Mesendoderm (in vitro differentiated cells): Measurements from ENCODE around the gene NBPF3.

ENCODE experiments used
- DNase-seq: peaks from one replicate; pipeline ENCODE4 v3.0.0; 2013
- H2AK5ac ChIP-seq: 2 replicates; pipeline ENCODE4 v1.6.1; 2013; ENCODE audit warnings: low read length, inconsistent platforms
- H2BK120ac ChIP-seq: 2 replicates; pipeline ENCODE4 v1.6.1; 2013; ENCODE audit warnings: low read depth, mild to moderate bottlenecking, low read length, moderate library complexity, mixed read lengths
- H2BK15ac ChIP-seq: replicated peaks from 2 replicates; pipeline ENCODE4 v1.6.1; 2013; ENCODE audit warnings: low read depth, mild to moderate bottlenecking, moderate library complexity
- H2BK5ac ChIP-seq: 2 replicates; pipeline ENCODE4 v1.6.1; 2013; ENCODE audit warnings: low read length, inconsistent platforms
- H3K18ac ChIP-seq: 2 replicates; pipeline ENCODE4 v1.6.1; 2013; ENCODE audit warnings: mild to moderate bottlenecking, low read length, mixed read lengths
- H3K23ac ChIP-seq: one replicate; pipeline ENCODE4 v1.6.1; 2013; ENCODE audit warnings: low read length
- H3K27ac ChIP-seq: 2 replicates; pipeline ENCODE4 v1.5.1; 2013; ENCODE audit warnings: low read depth, mild to moderate bottlenecking, inconsistent platforms, low read length, moderate library complexity
- H3K27me3 ChIP-seq: 2 replicates; pipeline ENCODE4 v1.6.1; 2013; ENCODE audit warnings: low read length, control low read depth, mild to moderate bottlenecking, inconsistent platforms; ENCODE audit not compliant: insufficient read depth, poor library complexity
- H3K36me3 ChIP-seq: 2 replicates; pipeline ENCODE4 v1.6.1; 2013; ENCODE audit warnings: low read length, inconsistent platforms; ENCODE audit not compliant: control insufficient read depth, insufficient read depth
- H3K4ac ChIP-seq: one replicate; pipeline ENCODE4 v1.6.1; 2013; ENCODE audit warnings: low read depth, mild to moderate bottlenecking, low read length, moderate library complexity
- H3K4me1 ChIP-seq: 2 replicates; pipeline ENCODE4 v1.6.1; 2013; ENCODE audit warnings: low read depth, low read length, inconsistent platforms; ENCODE audit not compliant: control insufficient read depth
- H3K4me2 ChIP-seq: 2 replicates; pipeline ENCODE4 v1.6.1; 2013; ENCODE audit warnings: low read length
- H3K4me3 ChIP-seq: 2 replicates; pipeline ENCODE4 v1.5.1; 2013; ENCODE audit warnings: mild to moderate bottlenecking, low read length
- H3K56ac ChIP-seq: one replicate; pipeline ENCODE4 v1.6.1; 2013; ENCODE audit warnings: low read length
- H3K79me1 ChIP-seq: 2 replicates; pipeline ENCODE4 v1.6.1; 2013; ENCODE audit warnings: low read length, inconsistent platforms
- H3K79me2 ChIP-seq: 2 replicates; pipeline ENCODE4 v1.6.1; 2013; ENCODE audit warnings: mild to moderate bottlenecking, low read length; ENCODE audit not compliant: control insufficient read depth, insufficient read depth
- H3K9ac ChIP-seq: 2 replicates; pipeline ENCODE4 v1.6.1; 2013; ENCODE audit warnings: low read length, inconsistent platforms
- H4K5ac ChIP-seq: one replicate; pipeline ENCODE4 v1.6.1; 2013; ENCODE audit warnings: low read length
- H4K8ac ChIP-seq: one replicate; pipeline ENCODE4 v1.6.1; 2013; ENCODE audit warnings: low read depth, mild to moderate bottlenecking, control low read depth, low read length, moderate library complexity
- WGBS: extraction: QIAGEN DNeasy Blood & Tissue Kit; methylation state at CpG from one replicate; pipeline ENCODE4 v1.1.7; 2013; ENCODE audit warnings: low lambda C conversion rate, missing lambda C conversion rate; ENCODE audit not compliant: insufficient coverage; ENCODE audit errors: extremely low coverage; 5-methylcytosine and 5-hydroxymethylcytosine counted together

Gene NBPF3

DNA sequence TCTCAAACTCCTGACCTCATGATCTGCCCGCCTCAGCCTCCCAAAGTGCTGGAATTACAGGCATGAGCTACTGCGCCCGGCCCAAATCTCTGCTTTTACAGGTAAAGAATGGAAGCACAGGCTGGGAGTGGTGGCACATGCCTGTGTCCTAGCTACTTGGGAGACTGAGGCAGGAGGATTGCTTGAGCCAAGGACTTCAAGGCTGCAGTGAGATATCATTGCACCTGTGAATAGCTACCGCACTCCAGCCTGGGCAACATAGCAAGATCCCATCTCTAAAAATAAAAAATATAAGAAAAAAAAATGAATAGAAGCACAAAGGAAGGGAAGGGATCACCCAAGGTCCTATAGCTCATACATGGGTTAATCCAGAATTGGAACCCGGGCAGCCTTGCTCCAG is 84.3 kb downstream of the NBPF3 start:
- Histone ChIP-seq H3K4me1 (no peaks in the 10 kb centered on the region), H2BK120ac (no peak overlapping the region), H3K79me1 (peaks cover 8% of the 10 kb centered on the region), H3K23ac (no peak overlapping the region), H3K79me2 (peaks cover 2% of the 10 kb centered on the region), H3K4me2 (no peak overlapping the region), H4K5ac (no peak overlapping the region), H4K8ac (no peak overlapping the region), H2BK15ac (no peak overlapping the region), H3K27me3 (no peaks in the 10 kb centered on the region), H3K56ac (no peak overlapping the region), H3K4ac (no peak overlapping the region), H2BK5ac (no peak overlapping the region), H3K27ac (no peak overlapping the region), H3K4me3 (no peak overlapping the region), H3K36me3 (no peaks in the 10 kb centered on the region), H3K18ac (no peak overlapping the region), H3K9ac (no peak overlapping the region), H2AK5ac (no peak overlapping the region)
- WGBS = no CpG with 5 or more reads among the region's 5 CpGs
- DNase-seq = no peak

GRCh38 chr1:21524686-21525339 is 84.9 kb downstream of the NBPF3 start:
- H3K18ac ChIP-seq = no peak overlapping the region
- no peak overlapping the region for H2AK5ac ChIP-seq
- H3K36me3 ChIP-seq = no peaks in the 10 kb centered on the region
- H3K27me3 ChIP-seq = no peaks in the 10 kb centered on the region
- H3K23ac ChIP-seq = no peak overlapping the region
- H4K8ac ChIP-seq = no peak overlapping the region
- no peak for DNase-seq
- H2BK5ac ChIP-seq = no peak overlapping the region
- H2BK15ac ChIP-seq = no peak overlapping the region
- no CpG with 5 or more reads among the region's 14 CpGs for WGBS
- no peak overlapping the region for H3K4me3 ChIP-seq
- H3K9ac ChIP-seq = no peak overlapping the region
- H3K56ac ChIP-seq = no peak overlapping the region
- H3K27ac ChIP-seq = no peak overlapping the region
- H3K79me2 ChIP-seq = peaks cover 2% of the 10 kb centered on the region
- no peak overlapping the region for H3K4ac ChIP-seq
- H3K4me2 ChIP-seq = no peak overlapping the region
- H4K5ac ChIP-seq = no peak overlapping the region
- H3K79me1 ChIP-seq = peaks cover 6% of the 10 kb centered on the region
- no peaks in the 10 kb centered on the region for H3K4me1 ChIP-seq
- H2BK120ac ChIP-seq = no peak overlapping the region

- Histone ChIP-seq H2BK5ac (no peak overlapping the region), H3K79me1 (peaks cover 6% of the 10 kb centered on the region), H4K5ac (no peak overlapping the region), H3K4ac (no peak overlapping the region), H3K79me2 (peaks cover 2% of the 10 kb centered on the region), H3K23ac (no peak overlapping the region), H3K27ac (no peak overlapping the region), H3K36me3 (no peaks in the 10 kb centered on the region), H3K4me1 (peaks cover 2% of the 10 kb centered on the region), H3K18ac (no peak overlapping the region), H3K56ac (no peak overlapping the region), H2AK5ac (no peak overlapping the region), H3K4me2 (no peak overlapping the region), H3K27me3 (no peaks in the 10 kb centered on the region), H2BK15ac (no peak overlapping the region), H3K4me3 (no peak overlapping the region), H3K9ac (no peak overlapping the region), H4K8ac (no peak overlapping the region), H2BK120ac (no peak overlapping the region)
- no CpG with 5 or more reads among the region's 7 CpGs for WGBS
- no peak for DNase-seq
Observed at GRCh38 chr1:21525340-21525717, 85.4 kb downstream of the NBPF3 start.

DNA sequence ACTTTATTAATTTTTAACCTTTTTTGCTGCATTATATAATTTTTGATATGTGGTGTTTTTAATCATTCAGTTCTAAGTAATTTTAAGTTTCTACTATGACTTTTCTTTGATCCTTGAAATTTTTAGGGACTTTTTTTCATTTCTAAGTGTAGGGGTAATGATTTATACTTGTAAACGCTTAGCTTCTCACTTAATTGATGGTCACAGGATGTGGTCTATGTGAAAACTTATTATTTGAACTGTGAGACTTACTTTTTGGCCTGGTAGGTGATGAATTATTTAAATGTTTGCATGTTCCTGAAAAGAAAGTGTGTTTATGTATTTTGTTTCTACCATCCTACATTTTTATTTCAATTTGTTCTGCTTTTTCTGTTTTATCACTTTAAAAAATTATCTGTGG is 86.5 kb downstream of the NBPF3 start:
- peaks cover 4% of the 10 kb centered on the region for H3K4me1 ChIP-seq
- H4K5ac ChIP-seq = no peak overlapping the region
- no peak overlapping the region for H2BK15ac ChIP-seq
- H3K27me3 ChIP-seq = no peaks in the 10 kb centered on the region
- no peak overlapping the region for H2BK5ac ChIP-seq
- H3K23ac ChIP-seq = no peak overlapping the region
- WGBS = no CpG with 5 or more reads among the region's 1 CpG
- no peak for DNase-seq
- H3K9ac ChIP-seq = no peak overlapping the region
- peaks cover 6% of the 10 kb centered on the region for H3K79me1 ChIP-seq
- H3K36me3 ChIP-seq = no peaks in the 10 kb centered on the region
- no peak overlapping the region for H4K8ac ChIP-seq
- peaks cover 2% of the 10 kb centered on the region for H3K79me2 ChIP-seq
- H3K56ac ChIP-seq = no peak overlapping the region
- no peak overlapping the region for H2BK120ac ChIP-seq
- no peak overlapping the region for H3K27ac ChIP-seq
- no peak overlapping the region for H3K4me3 ChIP-seq
- H2AK5ac ChIP-seq = no peak overlapping the region
- H3K4ac ChIP-seq = no peak overlapping the region
- H3K18ac ChIP-seq = no peak overlapping the region
- H3K4me2 ChIP-seq = no peak overlapping the region

- Histone ChIP-seq H3K79me2 (no peaks in the 10 kb centered on the region), H3K27ac (peak overlapping the region; percentile 60), H3K9ac (no peak overlapping the region), H3K36me3 (no peaks in the 10 kb centered on the region), H2AK5ac (no peak overlapping the region), H3K4me2 (no peak overlapping the region), H3K4me3 (no peak overlapping the region), H3K27me3 (no peaks in the 10 kb centered on the region), H4K8ac (no peak overlapping the region), H3K18ac (no peak overlapping the region), H3K79me1 (peaks cover 4% of the 10 kb centered on the region), H3K56ac (peak overlapping the region; percentile 2), H2BK5ac (no peak overlapping the region), H4K5ac (no peak overlapping the region), H3K23ac (no peak overlapping the region), H3K4ac (no peak overlapping the region), H3K4me1 (peaks cover 4% of the 10 kb centered on the region), H2BK15ac (no peak overlapping the region), H2BK120ac (no peak overlapping the region)
- peak; percentile 65 for DNase-seq
- WGBS = no CpG with 5 or more reads among the region's 7 CpGs
Observed at GRCh38 chr1:21530368-21531016, 90.6 kb downstream of the NBPF3 start.

- Histone ChIP-seq H4K5ac (no peak overlapping the region), H3K36me3 (no peaks in the 10 kb centered on the region), H3K4me1 (peaks cover 4% of the 10 kb centered on the region), H4K8ac (no peak overlapping the region), H3K56ac (peak overlapping the region; percentile 7), H3K79me2 (peaks cover under 1% of the 10 kb centered on the region), H3K4me2 (no peak overlapping the region), H3K23ac (no peak overlapping the region), H2AK5ac (no peak overlapping the region), H3K9ac (no peak overlapping the region), H2BK15ac (no peak overlapping the region), H3K79me1 (peaks cover 2% of the 10 kb centered on the region), H3K4me3 (no peak overlapping the region), H2BK120ac (no peak overlapping the region), H3K4ac (no peak overlapping the region), H2BK5ac (no peak overlapping the region), H3K18ac (no peak overlapping the region), H3K27me3 (no peaks in the 10 kb centered on the region), H3K27ac (no peak overlapping the region)
- no CpG with 5 or more reads among the region's 5 CpGs for WGBS
- DNase-seq = no peak
Observed at GRCh38 chr1:21531241-21531640, 91.3 kb downstream of the NBPF3 start.
